ENCODE measurements around the gene PCDHB14.
"Not testable (repeated sequence)": the region's sequence is repeated elsewhere in the genome, so short reads cannot be mapped to it uniquely, and the experiment has no call there.

PCDHB14 gene

DNA sequence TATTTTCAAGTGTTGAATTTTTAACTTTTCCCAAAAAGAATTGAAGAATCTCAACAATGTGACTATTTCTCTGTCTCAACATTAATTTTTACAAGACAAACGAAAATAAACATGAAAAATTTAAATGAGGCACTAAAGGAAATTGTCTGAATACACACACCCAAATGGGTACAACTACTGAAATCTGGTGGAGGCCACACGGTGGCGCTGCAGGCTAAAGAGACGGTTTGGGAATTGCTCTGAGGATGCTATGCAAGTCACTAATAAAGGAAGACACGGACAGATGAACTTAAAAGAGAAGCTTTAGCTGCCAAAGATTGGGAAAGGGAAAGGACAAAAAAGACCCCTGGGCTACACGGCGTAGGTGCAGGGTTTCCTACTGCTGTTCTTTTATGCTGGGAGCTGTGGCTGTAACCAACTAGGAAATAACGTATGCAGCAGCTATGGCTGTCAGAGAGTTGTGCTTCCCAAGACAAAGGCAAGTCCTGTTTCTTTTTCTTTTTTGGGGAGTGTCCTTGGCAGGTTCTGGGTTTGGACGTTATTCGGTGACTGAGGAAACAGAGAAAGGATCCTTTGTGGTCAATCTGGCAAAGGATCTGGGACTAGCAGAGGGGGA, 30.9 kb upstream of the PCDHB14 start, which contains the start of gene PCDHB10:
Gene PCDHB10 (plus strand): TSS at position 244 of the 616 bp plus-strand sequence. CDS start 200 bp downstream, at position 444.
- no peak for DNase-seq (ENCODE audit: insufficient read length)
- no peak for FAIRE-seq
- TF ChIP-seq POLR2A (IDR thresholded peaks at IDR 0.05; ENCODE audit: low read depth, low read length) = no peak
- TF ChIP-seq TAF1 (IDR thresholded peaks at IDR 0.05; ENCODE audit: borderline replicate concordance, low read depth, low read length) = no peak
- no peak for TF ChIP-seq POLR2AphosphoS5 (IDR thresholded peaks at IDR 0.05; ENCODE audit: low read depth, low read length)

DNA sequence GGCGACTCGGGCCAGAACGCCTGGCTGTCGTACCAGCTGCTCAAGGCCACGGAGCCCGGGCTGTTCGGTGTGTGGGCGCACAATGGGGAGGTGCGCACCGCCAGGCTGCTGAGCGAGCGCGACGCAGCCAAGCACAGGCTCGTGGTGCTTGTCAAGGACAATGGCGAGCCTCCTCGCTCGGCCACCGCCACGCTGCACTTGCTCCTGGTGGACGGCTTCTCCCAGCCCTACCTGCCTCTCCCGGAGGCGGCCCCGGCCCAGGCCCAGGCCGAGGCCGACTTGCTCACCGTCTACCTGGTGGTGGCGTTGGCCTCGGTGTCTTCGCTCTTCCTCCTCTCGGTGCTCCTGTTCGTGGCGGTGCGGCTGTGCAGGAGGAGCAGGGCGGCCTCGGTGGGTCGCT, 28.8 kb upstream of the PCDHB14 start:
- not testable (repeated sequence) for FAIRE-seq; DNase-seq (ENCODE audit: insufficient read length)

DNA sequence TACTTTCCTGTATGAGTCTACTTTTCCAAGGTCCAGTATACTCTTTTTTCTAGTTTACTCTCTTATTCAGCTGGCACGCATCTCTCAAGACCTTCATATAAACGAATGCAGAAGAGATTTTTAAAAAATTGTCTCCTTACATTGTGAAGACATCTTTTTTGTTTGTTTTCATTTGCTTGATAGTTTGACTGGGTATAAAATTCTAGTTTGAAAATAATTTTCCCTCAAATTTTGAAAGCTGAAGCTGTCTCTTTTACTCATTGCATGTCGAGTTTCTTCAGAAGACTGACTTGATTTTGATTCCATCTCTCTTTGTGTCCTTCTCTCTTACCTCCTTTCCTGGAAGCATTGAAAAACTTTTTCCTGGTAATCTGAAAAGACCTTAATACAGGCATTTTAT, 26.8 kb upstream of the PCDHB14 start:
- no peak for TF ChIP-seq POLR2AphosphoS5 (IDR thresholded peaks at IDR 0.05; ENCODE audit: low read depth, low read length)
- no peak for TF ChIP-seq POLR2A (IDR thresholded peaks at IDR 0.05; ENCODE audit: low read depth, low read length)
- TF ChIP-seq TAF1 (IDR thresholded peaks at IDR 0.05; ENCODE audit: borderline replicate concordance, low read depth, low read length) = no peak
- DNase-seq (ENCODE audit: insufficient read length) (no peak), FAIRE-seq (no peak)

DNA sequence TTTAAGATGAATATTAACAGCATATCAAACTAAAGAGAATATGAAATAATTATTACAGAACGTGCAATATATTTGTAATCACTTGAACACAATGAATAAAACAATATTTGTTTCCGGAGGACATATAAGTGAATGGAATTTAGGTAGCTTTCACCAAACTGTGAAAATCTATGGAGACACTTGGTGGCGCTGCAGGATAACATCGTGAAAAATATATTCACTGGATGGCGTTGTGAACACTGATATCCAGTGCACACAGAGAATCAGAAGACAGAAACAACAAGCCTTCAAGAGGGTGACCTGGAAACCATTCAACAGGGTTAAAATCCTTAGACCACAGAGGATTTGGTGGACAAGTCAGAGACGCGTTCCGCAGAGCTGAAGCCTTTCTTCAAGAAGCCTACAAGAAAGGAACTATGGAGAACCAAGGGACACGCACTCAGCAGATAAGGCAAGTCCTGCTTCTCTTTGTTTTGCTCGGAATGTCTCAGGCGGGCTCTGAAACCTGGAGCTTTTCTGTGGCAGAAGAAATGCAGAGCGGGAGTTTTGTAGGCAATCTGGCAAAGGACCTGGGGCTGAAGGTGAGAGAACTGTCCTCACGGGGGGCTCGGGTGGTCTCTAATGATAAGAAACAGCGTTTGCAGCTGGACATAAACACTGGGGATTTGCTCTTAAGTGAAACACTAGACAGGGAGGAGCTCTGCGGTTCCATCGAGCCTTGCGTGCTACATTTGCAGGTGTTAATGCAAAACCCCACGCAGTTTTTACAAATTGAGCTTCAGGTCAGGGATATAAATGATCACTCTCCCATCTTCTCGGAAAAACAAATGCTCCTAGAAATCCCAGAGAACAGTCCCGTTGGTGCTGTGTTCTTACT, 23.5 kb upstream of the PCDHB14 start, which contains the start of gene PCDHB11:
Gene PCDHB11 (plus strand): TSS at position 269 of the 877 bp plus-strand sequence. CDS start 148 bp downstream, at position 417.
- FAIRE-seq (no peak), DNase-seq (ENCODE audit: insufficient read length) (no peak)
- TF ChIP-seq POLR2A (IDR thresholded peaks at IDR 0.05; ENCODE audit: low read depth, low read length) (no peak), TAF1 (IDR thresholded peaks at IDR 0.05; ENCODE audit: borderline replicate concordance, low read depth, low read length) (no peak), POLR2AphosphoS5 (IDR thresholded peaks at IDR 0.05; ENCODE audit: low read depth, low read length) (no peak)

DNA sequence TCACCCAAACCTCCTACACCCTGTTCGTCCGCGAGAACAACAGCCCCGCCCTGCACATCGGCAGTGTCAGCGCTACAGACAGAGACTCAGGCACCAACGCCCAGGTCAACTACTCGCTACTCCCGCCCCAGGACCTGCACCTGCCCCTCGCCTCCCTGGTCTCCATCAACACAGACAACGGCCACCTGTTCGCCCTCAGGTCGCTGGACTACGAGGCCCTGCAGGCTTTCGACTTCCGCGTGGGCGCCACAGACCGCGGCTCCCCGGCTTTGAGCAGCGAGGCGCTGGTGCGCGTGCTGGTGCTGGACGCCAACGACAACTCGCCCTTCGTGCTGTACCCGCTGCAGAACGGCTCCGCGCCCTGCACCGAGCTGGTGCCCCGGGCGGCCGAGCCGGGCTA, 22.0 kb upstream of the PCDHB14 start:
- FAIRE-seq; DNase-seq (ENCODE audit: insufficient read length): not testable (repeated sequence)

DNA sequence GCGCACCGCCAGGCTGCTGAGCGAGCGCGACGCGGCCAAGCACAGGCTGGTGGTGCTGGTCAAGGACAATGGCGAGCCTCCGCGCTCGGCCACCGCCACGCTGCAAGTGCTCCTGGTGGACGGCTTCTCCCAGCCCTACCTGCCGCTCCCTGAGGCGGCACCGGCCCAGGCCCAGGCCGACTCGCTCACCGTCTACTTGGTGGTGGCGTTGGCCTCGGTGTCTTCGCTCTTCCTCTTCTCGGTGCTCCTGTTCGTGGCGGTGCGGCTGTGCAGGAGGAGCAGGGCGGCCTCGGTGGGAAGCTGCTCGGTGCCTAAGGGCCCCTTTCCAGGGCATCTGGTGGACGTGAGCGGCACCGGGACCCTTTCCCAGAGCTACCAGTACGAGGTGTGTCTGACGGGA, 21.5 kb upstream of the PCDHB14 start:
- DNase-seq (ENCODE audit: insufficient read length); FAIRE-seq: not testable (repeated sequence)

DNA sequence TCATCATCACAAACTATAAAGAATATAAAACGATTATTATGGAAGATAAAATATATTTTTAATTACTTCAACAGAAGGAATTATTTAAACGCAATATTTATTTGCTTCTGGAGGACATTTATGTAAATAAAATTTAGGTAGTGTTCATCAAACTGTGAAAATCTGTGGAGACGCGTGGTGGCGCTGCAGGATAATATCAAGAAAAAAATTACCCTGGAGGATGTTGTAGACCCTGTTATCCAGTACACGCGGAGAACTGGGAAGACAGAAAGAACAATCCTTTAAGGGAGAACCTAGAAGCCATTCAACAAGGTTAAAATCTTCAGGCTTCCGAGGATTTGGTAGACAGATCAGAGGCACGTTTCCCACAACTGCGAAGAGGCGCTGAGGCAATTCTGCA, 14.7 kb upstream of the PCDHB14 start, which contains the start of gene PCDHB12:
Gene PCDHB12 (plus strand): TSS at position 242 of the 400 bp plus-strand sequence. CDS start 189 bp downstream, outside the sequence.
- DNase-seq (ENCODE audit: insufficient read length) = no peak
- TF ChIP-seq POLR2A (IDR thresholded peaks at IDR 0.05; ENCODE audit: low read depth, low read length) (no peak), POLR2AphosphoS5 (IDR thresholded peaks at IDR 0.05; ENCODE audit: low read depth, low read length) (no peak)
- FAIRE-seq = no peak

DNA sequence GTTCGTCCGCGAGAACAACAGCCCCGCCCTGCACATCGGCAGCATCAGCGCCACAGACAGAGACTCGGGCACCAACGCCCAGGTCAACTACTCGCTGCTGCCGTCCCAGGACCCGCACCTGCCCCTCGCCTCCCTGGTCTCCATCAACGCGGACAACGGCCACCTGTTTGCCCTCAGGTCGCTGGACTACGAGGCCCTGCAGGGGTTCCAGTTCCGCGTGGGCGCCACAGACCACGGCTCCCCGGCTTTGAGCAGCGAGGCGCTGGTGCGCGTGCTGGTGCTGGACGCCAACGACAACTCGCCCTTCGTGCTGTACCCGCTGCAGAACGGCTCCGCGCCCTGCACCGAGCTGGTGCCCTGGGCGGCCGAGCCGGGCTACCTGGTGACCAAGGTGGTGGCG, 12.9 kb upstream of the PCDHB14 start:
- not testable (repeated sequence) for DNase-seq (ENCODE audit: insufficient read length); FAIRE-seq

DNA sequence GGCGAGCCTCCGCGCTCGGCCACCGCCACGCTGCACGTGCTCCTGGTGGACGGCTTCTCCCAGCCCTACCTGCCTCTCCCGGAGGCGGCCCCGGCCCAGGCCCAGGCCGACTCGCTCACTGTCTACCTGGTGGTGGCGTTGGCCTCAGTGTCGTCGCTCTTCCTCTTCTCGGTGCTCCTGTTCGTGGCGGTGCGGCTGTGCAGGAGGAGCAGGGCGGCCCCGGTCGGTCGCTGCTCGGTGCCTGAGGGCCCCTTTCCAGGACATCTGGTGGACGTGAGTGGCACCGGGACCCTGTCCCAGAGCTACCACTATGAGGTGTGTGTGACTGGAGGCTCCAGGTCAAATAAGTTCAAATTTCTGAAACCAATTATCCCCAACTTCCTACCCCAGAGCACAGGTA, 12.3 kb upstream of the PCDHB14 start:
- FAIRE-seq; DNase-seq (ENCODE audit: insufficient read length): not testable (repeated sequence)

DNA sequence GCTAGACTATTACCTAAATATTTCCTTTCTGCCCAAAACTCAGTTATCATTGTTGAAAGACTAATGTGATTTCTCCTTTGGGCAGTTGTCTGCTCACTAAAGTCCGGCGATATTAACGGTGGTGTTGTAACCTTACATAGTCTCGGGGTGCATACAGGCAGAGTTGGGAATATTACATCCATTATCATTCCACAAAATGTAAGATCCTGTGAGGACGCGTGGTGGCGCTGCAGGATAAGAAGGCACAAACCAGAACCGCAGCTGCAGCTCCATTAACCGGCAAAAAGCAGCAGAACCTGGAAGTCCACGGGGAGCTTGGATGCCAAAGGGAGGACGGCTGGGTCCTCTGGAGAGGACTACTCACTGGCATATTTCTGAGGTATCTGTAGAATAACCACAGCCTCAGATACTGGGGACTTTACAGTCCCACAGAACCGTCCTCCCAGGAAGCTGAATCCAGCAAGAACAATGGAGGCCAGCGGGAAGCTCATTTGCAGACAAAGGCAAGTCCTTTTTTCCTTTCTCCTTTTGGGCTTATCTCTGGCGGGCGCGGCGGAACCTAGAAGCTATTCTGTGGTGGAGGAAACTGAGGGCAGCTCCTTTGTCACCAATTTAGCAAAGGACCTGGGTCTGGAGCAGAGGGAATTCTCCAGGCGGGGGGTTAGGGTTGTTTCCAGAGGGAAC, 9.3 kb upstream of the PCDHB14 start, which contains the start of gene PCDHB13:
Gene PCDHB13 (plus strand): TSS at position 264 of the 684 bp plus-strand sequence. CDS start 205 bp downstream, at position 469.
- DNase-seq (ENCODE audit: insufficient read length); FAIRE-seq: not testable (repeated sequence)

DNA sequence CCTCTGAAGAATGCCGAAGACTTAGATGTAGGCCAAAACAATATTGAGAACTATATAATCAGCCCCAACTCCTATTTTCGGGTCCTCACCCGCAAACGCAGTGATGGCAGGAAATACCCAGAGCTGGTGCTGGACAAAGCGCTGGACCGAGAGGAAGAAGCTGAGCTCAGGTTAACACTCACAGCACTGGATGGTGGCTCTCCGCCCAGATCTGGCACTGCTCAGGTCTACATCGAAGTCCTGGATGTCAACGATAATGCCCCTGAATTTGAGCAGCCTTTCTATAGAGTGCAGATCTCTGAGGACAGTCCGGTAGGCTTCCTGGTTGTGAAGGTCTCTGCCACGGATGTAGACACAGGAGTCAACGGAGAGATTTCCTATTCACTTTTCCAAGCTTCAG, 8.6 kb upstream of the PCDHB14 start:
- DNase-seq (ENCODE audit: insufficient read length); FAIRE-seq: not testable (repeated sequence)

DNA sequence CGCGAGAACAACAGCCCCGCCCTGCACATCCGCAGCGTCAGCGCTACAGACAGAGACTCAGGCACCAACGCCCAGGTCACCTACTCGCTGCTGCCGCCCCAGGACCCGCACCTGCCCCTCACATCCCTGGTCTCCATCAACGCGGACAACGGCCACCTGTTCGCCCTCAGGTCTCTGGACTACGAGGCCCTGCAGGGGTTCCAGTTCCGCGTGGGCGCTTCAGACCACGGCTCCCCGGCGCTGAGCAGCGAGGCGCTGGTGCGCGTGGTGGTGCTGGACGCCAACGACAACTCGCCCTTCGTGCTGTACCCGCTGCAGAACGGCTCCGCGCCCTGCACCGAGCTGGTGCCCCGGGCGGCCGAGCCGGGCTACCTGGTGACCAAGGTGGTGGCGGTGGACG, 7.6 kb upstream of the PCDHB14 start:
- DNase-seq (ENCODE audit: insufficient read length); FAIRE-seq: not testable (repeated sequence)

DNA sequence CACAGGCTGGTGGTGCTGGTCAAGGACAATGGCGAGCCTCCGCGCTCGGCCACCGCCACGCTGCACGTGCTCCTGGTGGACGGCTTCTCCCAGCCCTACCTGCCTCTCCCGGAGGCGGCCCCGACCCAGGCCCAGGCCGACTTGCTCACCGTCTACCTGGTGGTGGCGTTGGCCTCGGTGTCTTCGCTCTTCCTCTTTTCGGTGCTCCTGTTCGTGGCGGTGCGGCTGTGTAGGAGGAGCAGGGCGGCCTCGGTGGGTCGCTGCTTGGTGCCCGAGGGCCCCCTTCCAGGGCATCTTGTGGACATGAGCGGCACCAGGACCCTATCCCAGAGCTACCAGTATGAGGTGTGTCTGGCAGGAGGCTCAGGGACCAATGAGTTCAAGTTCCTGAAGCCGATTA, 7.1 kb upstream of the PCDHB14 start:
- not testable (repeated sequence) for DNase-seq (ENCODE audit: insufficient read length); FAIRE-seq

DNA sequence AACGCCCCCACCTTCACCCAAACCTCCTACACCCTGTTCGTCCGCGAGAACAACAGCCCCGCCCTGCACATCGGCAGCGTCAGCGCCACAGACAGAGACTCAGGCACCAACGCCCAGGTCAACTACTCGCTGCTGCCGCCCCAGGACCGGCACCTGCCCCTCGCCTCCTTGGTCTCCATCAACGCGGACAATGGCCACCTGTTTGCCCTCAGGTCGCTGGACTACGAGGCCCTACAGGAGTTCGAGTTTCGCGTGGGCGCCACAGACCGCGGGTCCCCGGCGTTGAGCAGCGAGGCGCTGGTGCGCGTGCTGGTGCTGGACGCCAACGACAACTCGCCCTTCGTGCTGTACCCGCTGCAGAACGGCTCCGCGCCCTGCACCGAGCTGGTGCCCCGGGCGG, 1.7 kb downstream of the PCDHB14 start:
- not testable (repeated sequence) for DNase-seq (ENCODE audit: insufficient read length); FAIRE-seq

DNA sequence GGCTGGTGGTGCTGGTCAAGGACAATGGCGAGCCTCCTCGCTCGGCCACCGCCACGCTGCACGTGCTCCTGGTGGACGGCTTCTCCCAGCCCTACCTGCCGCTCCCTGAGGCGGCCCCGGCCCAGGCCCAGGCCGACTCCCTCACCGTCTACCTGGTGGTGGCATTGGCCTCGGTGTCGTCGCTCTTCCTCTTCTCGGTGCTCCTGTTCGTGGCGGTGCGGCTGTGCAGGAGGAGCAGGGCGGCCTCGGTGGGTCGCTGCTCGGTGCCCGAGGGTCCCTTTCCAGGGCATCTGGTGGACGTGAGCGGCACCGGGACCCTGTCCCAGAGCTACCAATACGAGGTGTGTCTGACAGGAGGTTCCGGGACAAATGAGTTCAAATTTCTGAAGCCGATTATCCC, 2.3 kb downstream of the PCDHB14 start:
- not testable (repeated sequence) for DNase-seq (ENCODE audit: insufficient read length); FAIRE-seq
